Astrocyte (in vitro differentiated cells and primary cell): ENCODE data around the gene SRC. TPM values are rescaled to one million over a fixed set of nuclear protein-coding genes. Genes with fewer than 3 reads are reported as not detected.
A peak's percentile ranks its signal among the peaks of the same experiment; 100 is the strongest.

Source experiments
- DNase-seq: peaks from one replicate; pipeline ENCODE4 v3.0.0-alpha.2; 2010; ENCODE audit warnings: low read depth
- FAIRE-seq: peaks from 2 replicates; lab custom pipeline; 2011; peaks lifted over from hg19 to GRCh38; lab: Jason Lieb, UNC
- H2AFZ ChIP-seq: 2 replicates; pipeline ENCODE4 v1.6.0; 2012; ENCODE audit warnings: low read depth, low read length, inconsistent platforms
- H3K27ac ChIP-seq: 2 replicates; pipeline ENCODE4 v1.5.1; 2011; ENCODE audit warnings: low read depth, low read length, inconsistent platforms
- H3K27me3 ChIP-seq: 2 replicates; pipeline ENCODE4 v1.6.0; 2011; ENCODE audit warnings: low read length, inconsistent platforms; ENCODE audit not compliant: insufficient read depth
- H3K36me3 ChIP-seq: 2 replicates; pipeline ENCODE4 v1.5.1; 2011; ENCODE audit warnings: low read length, inconsistent platforms; ENCODE audit not compliant: insufficient read depth
- H3K4me1 ChIP-seq: 2 replicates; pipeline ENCODE4 v1.5.1; 2011; ENCODE audit warnings: low read length, inconsistent platforms; ENCODE audit not compliant: insufficient read depth
- H3K4me2 ChIP-seq: 2 replicates; pipeline ENCODE4 v1.6.0; 2012; ENCODE audit warnings: low read length, inconsistent platforms
- H3K4me3 ChIP-seq: 2 replicates; pipeline ENCODE4 v1.5.1; 2011; ENCODE audit warnings: low read depth, mild to moderate bottlenecking, low read length, inconsistent platforms; ENCODE audit not compliant: insufficient read depth
- H3K79me2 ChIP-seq: 2 replicates; pipeline ENCODE4 v1.6.0; 2012; ENCODE audit warnings: mild to moderate bottlenecking, low read length, inconsistent platforms; ENCODE audit not compliant: insufficient read depth
- H3K9ac ChIP-seq: 2 replicates; pipeline ENCODE4 v1.6.0; 2012; ENCODE audit warnings: mild to moderate bottlenecking, low read length, inconsistent platforms
- H3K9me3 ChIP-seq: 2 replicates; pipeline ENCODE4 v1.5.1; 2012; ENCODE audit warnings: low read depth, mild to moderate bottlenecking, low read length, inconsistent platforms; ENCODE audit not compliant: insufficient read depth
- H4K20me1 ChIP-seq: 2 replicates; pipeline ENCODE4 v1.6.0; 2012; ENCODE audit warnings: low read length, inconsistent platforms; ENCODE audit not compliant: insufficient read depth
- H3K27ac Mint-ChIP-seq: one replicate; pipeline ENCODE4 v1.8.0; 2021; ENCODE audit warnings: mild to moderate bottlenecking, mixed read lengths; ENCODE audit not compliant: unreplicated experiment
- H3K27me3 Mint-ChIP-seq: one replicate; pipeline ENCODE4 v1.8.0; 2021; ENCODE audit warnings: low read depth, mixed read lengths; ENCODE audit not compliant: unreplicated experiment
- H3K36me3 Mint-ChIP-seq: one replicate; pipeline ENCODE4 v1.8.0; 2021; ENCODE audit warnings: low read depth, mixed read lengths; ENCODE audit not compliant: unreplicated experiment
- H3K4me1 Mint-ChIP-seq: one replicate; pipeline ENCODE4 v1.8.0; 2021; ENCODE audit warnings: low read depth, mixed read lengths; ENCODE audit not compliant: unreplicated experiment
- H3K4me3 Mint-ChIP-seq: one replicate; pipeline ENCODE4 v1.8.0; 2021; ENCODE audit warnings: mild to moderate bottlenecking, moderate library complexity, mixed read lengths; ENCODE audit not compliant: unreplicated experiment
- H3K9me3 Mint-ChIP-seq: one replicate; pipeline ENCODE4 v1.8.0; 2021; ENCODE audit warnings: mild to moderate bottlenecking, mixed read lengths; ENCODE audit not compliant: unreplicated experiment
- CTCF ChIP-seq: IDR thresholded peaks from 2 replicates; pipeline ENCODE4 v1.5.1; 2011; ENCODE audit warnings: low read depth, mild to moderate bottlenecking, inconsistent platforms, low read length, moderate library complexity; ENCODE audit not compliant: insufficient read depth
- EZH2 ChIP-seq: IDR thresholded peaks from 2 replicates; pipeline ENCODE4 v1.6.1; 2012; ENCODE audit warnings: mild to moderate bottlenecking, low read length, inconsistent platforms; ENCODE audit not compliant: insufficient read depth
- total RNA-seq: library from RNA; stranded (reverse); gene quantifications from 2 replicates; pipeline ENCODE4 v1.2.1, GENCODE V29; 2021

SRC gene
- total RNA-seq, 1 donor from 2014 or later: 33.4 TPM

GRCh38 chr20:37316775-37317170 lies 29.2 kb upstream of the SRC start:
- Histone ChIP-seq H3K27ac (no peak overlapping the region), H3K4me2 (no peak overlapping the region), H3K27me3 (no peaks in the 10 kb centered on the region), H3K36me3 (peaks cover 14% of the 10 kb centered on the region), H3K9me3 (no peaks in the 10 kb centered on the region), H4K20me1 (peaks cover 46% of the 10 kb centered on the region), H3K79me2 (peaks cover 27% of the 10 kb centered on the region), H3K4me3 (no peak overlapping the region), H2AFZ (no peak overlapping the region), H3K9ac (peak overlapping the region; percentile 43), H3K4me1 (peaks cover 28% of the 10 kb centered on the region)
- DNase-seq: no peak
- Mint-ChIP-seq H3K27ac (no peak overlapping the region), H3K27me3 (no peaks in the 10 kb centered on the region), H3K4me1 (peaks cover 27% of the 10 kb centered on the region), H3K36me3 (peaks cover 24% of the 10 kb centered on the region), H3K4me3 (no peak overlapping the region), H3K9me3 (no peaks in the 10 kb centered on the region)
- TF ChIP-seq EZH2 (no peak), CTCF (no peak)
- no peak for FAIRE-seq

GRCh38 chr20:37317316-37317715 lies 28.6 kb upstream of the SRC start:
- Histone ChIP-seq H3K9ac (no peak overlapping the region), H3K79me2 (peaks cover 22% of the 10 kb centered on the region), H3K4me1 (peaks cover 25% of the 10 kb centered on the region), H2AFZ (no peak overlapping the region), H4K20me1 (peaks cover 41% of the 10 kb centered on the region), H3K4me2 (no peak overlapping the region), H3K9me3 (no peaks in the 10 kb centered on the region), H3K36me3 (peaks cover 14% of the 10 kb centered on the region), H3K4me3 (no peak overlapping the region), H3K27ac (no peak overlapping the region), H3K27me3 (no peaks in the 10 kb centered on the region)
- DNase-seq: no peak
- Mint-ChIP-seq H3K9me3 (no peaks in the 10 kb centered on the region), H3K27ac (no peak overlapping the region), H3K4me3 (no peak overlapping the region), H3K36me3 (peaks cover 20% of the 10 kb centered on the region), H3K27me3 (no peaks in the 10 kb centered on the region), H3K4me1 (peaks cover 24% of the 10 kb centered on the region)
- FAIRE-seq: no peak
- TF ChIP-seq CTCF: no peak
- no peak for TF ChIP-seq EZH2

- Histone ChIP-seq H2AFZ (no peak overlapping the region), H3K9ac (no peak overlapping the region), H3K4me3 (no peak overlapping the region), H3K4me1 (peaks cover 25% of the 10 kb centered on the region), H3K27me3 (no peaks in the 10 kb centered on the region), H3K4me2 (no peak overlapping the region), H3K36me3 (peaks cover 14% of the 10 kb centered on the region), H3K79me2 (peaks cover 15% of the 10 kb centered on the region), H3K9me3 (no peaks in the 10 kb centered on the region), H4K20me1 (peaks cover 35% of the 10 kb centered on the region), H3K27ac (no peak overlapping the region)
- Mint-ChIP-seq H3K27me3 (no peaks in the 10 kb centered on the region), H3K27ac (no peak overlapping the region), H3K36me3 (peaks cover 22% of the 10 kb centered on the region), H3K4me1 (peaks cover 24% of the 10 kb centered on the region), H3K9me3 (no peaks in the 10 kb centered on the region), H3K4me3 (no peak overlapping the region)
- TF ChIP-seq EZH2 (no peak), CTCF (no peak)
- DNase-seq: no peak
- no peak for FAIRE-seq
Measured at GRCh38 chr20:37317994-37318640, 27.8 kb upstream of the SRC start.
